Activated T-helper 1 cell treated with anti-CD3 and anti-CD28 coated beads, Interleukin-2, amount 50 U/mL, for 16 hours (primary cell): ENCODE results near the gene AIF1.
A peak's percentile ranks its signal among the peaks of the same experiment; 100 is the strongest.

ENCODE experiments used
- DNase-seq, 2 donors: peaks; one replicate each; pipeline ENCODE4 v3.0.0-alpha.2; 2020; ENCODE audit warnings: low read depth in 1 of 2, low spot score in 1 of 2

The AIF1 gene

GRCh38 chr6:31663126-31663960, 48.3 kb downstream of the AIF1 start:
- DNase-seq, result no peak

- DNase-seq, result no peak
These were observed 49.1 kb downstream of the AIF1 start for GRCh38 chr6:31663961-31664789.

GRCh38 chr6:31664790-31665500, 49.9 kb downstream of the AIF1 start, which contains the start of gene GPANK1:
TSS of gene GPANK1 (minus strand) at chr6:31664997. CDS start at chr6:31664478, 519 bp downstream.
- peak; percentile 78 for DNase-seq

- peak; percentile 94 to 98 for DNase-seq
These were observed 50.7 kb downstream of the AIF1 start, which contains the start of gene CSNK2B for GRCh38 chr6:31665501-31666336. TSS of gene CSNK2B (plus strand) at chr6:31666080. CDS start at chr6:31666832, 752 bp downstream.

- DNase-seq, result no peak
These were observed 51.4 kb downstream of the AIF1 start for GRCh38 chr6:31666337-31666965.
